ENCODE results near the gene RMC1.

Gene RMC1

DNA sequence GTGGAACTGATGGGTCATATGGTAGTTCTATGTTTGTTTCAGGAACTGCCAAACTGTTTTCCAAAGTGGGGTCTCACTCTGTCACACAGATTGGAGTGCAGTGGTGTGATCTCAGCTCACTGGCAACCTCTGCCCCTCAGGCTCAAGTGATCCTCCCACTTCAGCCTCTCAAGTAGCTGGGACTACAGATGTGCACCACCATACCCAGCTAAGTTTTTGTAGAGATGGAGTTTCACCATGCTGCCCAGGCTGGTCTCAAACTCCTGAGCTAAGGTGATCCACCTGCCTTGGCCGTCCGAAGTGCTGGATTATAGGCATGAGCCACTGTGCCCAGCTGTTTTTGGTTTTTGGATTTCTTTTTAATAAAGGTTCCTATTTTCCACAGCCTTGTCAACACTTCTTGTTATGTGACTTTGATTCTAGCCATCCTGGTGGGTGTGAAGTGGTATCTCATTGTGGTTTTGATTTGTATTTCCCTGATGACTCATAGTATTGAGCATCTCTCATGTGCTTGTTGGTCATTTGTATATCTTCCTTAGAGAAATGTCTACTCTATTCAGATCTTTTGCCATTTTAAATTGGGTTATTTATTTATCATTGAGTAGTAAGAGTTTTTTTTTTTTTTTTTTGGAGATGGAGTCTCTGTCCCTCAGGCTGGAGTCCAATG is 60.2 kb downstream of the RMC1 start:
- Histone ChIP-seq H3K27ac (ENCODE audit: low read length) (no peak overlapping the region), H3F3A (ENCODE audit: insufficient read depth, low read length) (no peaks in the 10 kb centered on the region), H3K4me3 (ENCODE audit: low read length) (no peak overlapping the region), H3K4me2 (ENCODE audit: low read depth, low read length) (no peak overlapping the region), H4K20me1 (ENCODE audit: insufficient read depth, low read length) (no peaks in the 10 kb centered on the region), H2AFZ (ENCODE audit: low read length) (no peak overlapping the region), H3K36me3 (replicated peaks; ENCODE audit: insufficient read depth, low read length) (0 out of 2 replicates have a peak, but pooled peaks cover 4% of the 10 kb centered on the region), H3K27me3 (replicated peaks; ENCODE audit: insufficient read depth, low read length) (no peaks in the 10 kb centered on the region), H3K9ac (ENCODE audit: low read length) (no peak overlapping the region), H3K4me1 (ENCODE audit: low read length) (no peaks in the 10 kb centered on the region), H3K79me2 (ENCODE audit: low read length) (no peaks in the 10 kb centered on the region), H3K9me2 (replicated peaks; ENCODE audit: insufficient read depth, low read length) (no peaks in the 10 kb centered on the region), H3K9me3 (replicated peaks; ENCODE audit: insufficient read depth, low read length) (no peaks in the 10 kb centered on the region)
- TF ChIP-seq EZH2phosphoT487 (IDR thresholded peaks at IDR 0.05; ENCODE audit: low read length) (no peak), EZH2 (optimal IDR thresholded peaks at IDR 0.05; ENCODE audit: low read depth, low read length) (no peak)
- TF ChIP-seq, protein P1, sequence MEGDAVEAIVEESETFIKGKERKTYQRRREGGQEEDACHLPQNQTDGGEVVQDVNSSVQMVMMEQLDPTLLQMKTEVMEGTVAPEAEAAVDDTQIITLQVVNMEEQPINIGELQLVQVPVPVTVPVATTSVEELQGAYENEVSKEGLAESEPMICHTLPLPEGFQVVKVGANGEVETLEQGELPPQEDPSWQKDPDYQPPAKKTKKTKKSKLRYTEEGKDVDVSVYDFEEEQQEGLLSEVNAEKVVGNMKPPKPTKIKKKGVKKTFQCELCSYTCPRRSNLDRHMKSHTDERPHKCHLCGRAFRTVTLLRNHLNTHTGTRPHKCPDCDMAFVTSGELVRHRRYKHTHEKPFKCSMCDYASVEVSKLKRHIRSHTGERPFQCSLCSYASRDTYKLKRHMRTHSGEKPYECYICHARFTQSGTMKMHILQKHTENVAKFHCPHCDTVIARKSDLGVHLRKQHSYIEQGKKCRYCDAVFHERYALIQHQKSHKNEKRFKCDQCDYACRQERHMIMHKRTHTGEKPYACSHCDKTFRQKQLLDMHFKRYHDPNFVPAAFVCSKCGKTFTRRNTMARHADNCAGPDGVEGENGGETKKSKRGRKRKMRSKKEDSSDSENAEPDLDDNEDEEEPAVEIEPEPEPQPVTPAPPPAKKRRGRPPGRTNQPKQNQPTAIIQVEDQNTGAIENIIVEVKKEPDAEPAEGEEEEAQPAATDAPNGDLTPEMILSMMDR (IDR thresholded peaks at IDR 0.05; ENCODE audit: low read length), result no peak
- no peak for DNase-seq

DNA sequence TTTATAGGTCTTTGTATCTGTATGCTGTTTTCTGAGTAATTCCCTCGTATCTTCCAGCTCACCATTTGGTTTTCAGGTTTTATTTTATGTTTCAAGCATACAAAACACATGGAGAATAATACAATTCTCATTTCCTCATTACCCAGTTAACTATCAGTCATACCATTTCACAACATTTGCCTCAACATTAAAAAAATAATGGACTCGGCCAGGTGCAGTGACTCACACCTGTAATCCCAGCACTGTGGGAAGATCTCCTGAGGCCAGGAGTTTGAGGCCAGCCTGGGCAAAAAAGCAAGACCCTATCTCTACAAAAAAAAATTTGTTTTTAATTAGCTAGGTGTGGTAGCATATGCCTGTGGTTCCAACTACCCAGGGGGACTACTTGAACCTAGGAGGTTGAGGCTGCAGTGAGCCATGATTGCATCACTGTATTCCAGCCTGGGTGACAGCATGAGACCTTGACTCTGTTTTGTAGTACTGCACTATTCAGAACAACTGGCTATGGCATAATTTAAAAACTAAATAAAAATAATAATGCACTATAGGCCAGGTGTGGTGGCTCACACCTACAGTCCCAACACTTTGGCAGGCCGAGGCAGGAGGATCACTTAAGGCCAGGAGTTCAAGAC is 62.7 kb downstream of the RMC1 start:
- H3K9me2 ChIP-seq (replicated peaks; ENCODE audit: insufficient read depth, low read length), result no peaks in the 10 kb centered on the region
- H3K9me3 ChIP-seq (replicated peaks; ENCODE audit: insufficient read depth, low read length), result no peaks in the 10 kb centered on the region
- no peaks in the 10 kb centered on the region for H3K79me2 ChIP-seq (ENCODE audit: low read length)
- no peaks in the 10 kb centered on the region for H3F3A ChIP-seq (ENCODE audit: insufficient read depth, low read length)
- no peak overlapping the region for H3K4me3 ChIP-seq (ENCODE audit: low read length)
- TF ChIP-seq EZH2 (optimal IDR thresholded peaks at IDR 0.05; ENCODE audit: low read depth, low read length) (no peak), EZH2phosphoT487 (IDR thresholded peaks at IDR 0.05; ENCODE audit: low read length) (no peak)
- TF ChIP-seq, protein P1 (IDR thresholded peaks at IDR 0.05; ENCODE audit: low read length), result no peak
- no peaks in the 10 kb centered on the region for H3K27me3 ChIP-seq (replicated peaks; ENCODE audit: insufficient read depth, low read length)
- H3K4me1 ChIP-seq (ENCODE audit: low read length), result no peaks in the 10 kb centered on the region
- H3K36me3 ChIP-seq (replicated peaks; ENCODE audit: insufficient read depth, low read length), result 0 out of 2 replicates have a peak, but pooled peaks cover 4% of the 10 kb centered on the region
- no peak for DNase-seq
- no peaks in the 10 kb centered on the region for H4K20me1 ChIP-seq (ENCODE audit: insufficient read depth, low read length)
- H3K9ac ChIP-seq (ENCODE audit: low read length), result no peak overlapping the region
- H2AFZ ChIP-seq (ENCODE audit: low read length), result no peak overlapping the region
- no peak overlapping the region for H3K4me2 ChIP-seq (ENCODE audit: low read depth, low read length)
- no peak overlapping the region for H3K27ac ChIP-seq (ENCODE audit: low read length)

DNA sequence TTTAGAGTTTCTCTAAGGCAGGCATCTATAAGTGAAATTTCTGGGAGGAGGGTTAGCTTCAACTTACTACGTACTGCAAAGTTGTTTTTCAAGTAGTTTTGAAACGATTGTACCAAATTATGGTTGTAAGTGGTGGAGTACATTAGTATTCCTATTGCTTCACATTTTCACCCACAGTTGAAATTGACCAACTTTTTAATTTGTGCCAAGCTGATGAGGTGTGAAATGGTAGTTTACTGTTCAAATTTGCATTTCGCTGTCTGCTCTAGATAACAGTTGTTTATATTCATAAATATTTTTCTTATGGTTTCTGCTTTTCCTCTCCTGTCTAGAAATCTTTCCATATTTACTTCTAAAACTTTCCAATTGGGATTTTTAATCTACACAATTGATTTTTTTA is 64.4 kb downstream of the RMC1 start:
- H3K4me2 ChIP-seq (ENCODE audit: low read depth, low read length), result no peak overlapping the region
- TF ChIP-seq, protein P1 (IDR thresholded peaks at IDR 0.05; ENCODE audit: low read length), result no peak
- TF ChIP-seq EZH2phosphoT487 (IDR thresholded peaks at IDR 0.05; ENCODE audit: low read length), result no peak
- no peak for TF ChIP-seq EZH2 (optimal IDR thresholded peaks at IDR 0.05; ENCODE audit: low read depth, low read length)
- no peaks in the 10 kb centered on the region for H3K79me2 ChIP-seq (ENCODE audit: low read length)
- 0 out of 2 replicates have a peak, but pooled peaks cover 4% of the 10 kb centered on the region for H3K36me3 ChIP-seq (replicated peaks; ENCODE audit: insufficient read depth, low read length)
- H3K9me3 ChIP-seq (replicated peaks; ENCODE audit: insufficient read depth, low read length), result no peaks in the 10 kb centered on the region
- no peaks in the 10 kb centered on the region for H3K4me1 ChIP-seq (ENCODE audit: low read length)
- H3F3A ChIP-seq (ENCODE audit: insufficient read depth, low read length), result no peaks in the 10 kb centered on the region
- DNase-seq, result no peak
- H3K9me2 ChIP-seq (replicated peaks; ENCODE audit: insufficient read depth, low read length), result no peaks in the 10 kb centered on the region
- H3K27ac ChIP-seq (ENCODE audit: low read length), result no peak overlapping the region
- no peak overlapping the region for H2AFZ ChIP-seq (ENCODE audit: low read length)
- H3K9ac ChIP-seq (ENCODE audit: low read length), result no peak overlapping the region
- no peaks in the 10 kb centered on the region for H4K20me1 ChIP-seq (ENCODE audit: insufficient read depth, low read length)
- no peaks in the 10 kb centered on the region for H3K27me3 ChIP-seq (replicated peaks; ENCODE audit: insufficient read depth, low read length)
- no peak overlapping the region for H3K4me3 ChIP-seq (ENCODE audit: low read length)

Measured in MM.1S (cell line).